Frontal cortex (tissue), 4 donors: Measurements from ENCODE around the gene SPEM2. TPM values are rescaled to one million over a fixed set of nuclear protein-coding genes. Genes with fewer than 3 reads are reported as not detected.

Experiments used
- DNase-seq, 2 donors: peaks; one replicate each; pipeline ENCODE4 v3.0.0; 2012; ENCODE audit warnings: low spot score in 2 of 2
- FAIRE-seq: peaks from 2 replicates; lab custom pipeline; 2012; peaks lifted over from hg19 to GRCh38; lab: Jason Lieb, UNC
- total RNA-seq: library from RNA; depleted of rRNA; stranded (reverse); fragments of >200 nt; gene quantifications from one replicate; pipeline ENCODE4 v1.2.3, GENCODE V29; 2014
- donor health status: control.
- donor health status: control.
- donor health status: control.

Gene SPEM2
- total RNA-seq, 1 donor from 2014 or later, result not detected

DNA sequence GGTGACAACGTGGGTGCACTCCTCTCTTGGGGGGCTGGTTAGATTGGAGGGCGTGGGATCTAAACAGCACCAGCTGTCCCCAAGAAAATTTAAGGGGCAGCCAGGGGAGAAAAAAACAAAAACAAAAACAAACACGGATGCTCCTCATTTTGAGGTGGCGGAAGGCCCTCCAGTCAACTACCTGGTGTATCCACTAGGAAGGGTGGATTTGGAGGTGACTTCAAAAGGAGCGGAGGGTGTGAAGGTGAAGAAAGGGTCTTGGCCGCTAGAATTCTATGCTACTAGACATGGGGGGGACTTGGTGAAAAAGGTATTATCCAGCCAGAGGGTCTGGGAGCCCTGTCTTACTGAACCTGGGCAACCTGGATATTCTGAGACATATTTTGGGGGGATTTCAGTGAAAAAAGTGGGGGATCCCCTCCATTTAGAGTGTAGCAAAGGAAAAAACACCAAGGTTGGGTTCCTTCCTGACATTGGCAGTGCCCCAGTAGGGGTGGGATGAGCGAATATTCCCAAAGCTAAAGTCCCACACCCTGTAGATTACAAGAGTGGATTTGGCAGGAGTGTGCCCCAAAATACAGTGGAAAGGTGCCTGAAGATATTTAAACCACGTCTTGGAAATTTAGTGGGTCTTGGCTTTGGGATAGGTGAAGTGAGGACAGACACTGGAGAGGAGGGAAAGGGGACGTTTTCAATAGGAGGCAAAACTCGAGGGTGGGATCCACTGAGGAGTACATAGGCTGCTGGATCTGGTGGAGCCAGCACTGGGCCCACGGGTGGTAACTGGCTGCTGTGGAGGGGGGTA lies 13.4 kb downstream of the SPEM2 start:
- no peak for FAIRE-seq
- DNase-seq, result no peak

GRCh38 chr17:7439462-7440112 lies 14.2 kb downstream of the SPEM2 start, which contains the start of gene FGF11:
TSS of gene FGF11 (plus strand) at chr17:7439512. CDS start at chr17:7439621, 109 bp downstream.
- DNase-seq (no peak), FAIRE-seq (no peak)

- no peak for DNase-seq
- FAIRE-seq, result no peak
Observed at GRCh38 chr17:7440113-7440833, 14.9 kb downstream of the SPEM2 start.

DNA sequence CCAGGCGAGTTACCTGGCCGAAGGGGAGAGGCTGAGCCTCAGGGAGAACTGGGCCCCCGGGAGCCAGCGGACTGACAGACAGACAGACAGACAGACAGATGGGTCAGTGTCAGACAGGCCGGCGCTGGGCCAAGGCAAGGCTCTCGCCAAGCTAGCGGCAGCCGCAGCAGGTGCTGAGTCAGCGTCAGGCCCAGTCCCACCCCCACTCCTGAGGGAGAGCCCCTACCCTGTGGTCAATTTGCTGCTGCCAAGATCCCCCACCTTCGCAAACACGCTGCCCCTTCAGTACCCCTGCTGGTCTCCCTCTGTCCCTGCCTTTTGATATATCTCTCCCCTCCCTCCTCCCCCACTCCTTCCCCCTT lies 15.4 kb downstream of the SPEM2 start:
- DNase-seq (no peak), FAIRE-seq (no peak)

- FAIRE-seq (no peak), DNase-seq (no peak)
Observed at GRCh38 chr17:7441266-7441665, 15.8 kb downstream of the SPEM2 start.

GRCh38 chr17:7442142-7442541 lies 16.7 kb downstream of the SPEM2 start:
- FAIRE-seq (no peak), DNase-seq (no peak)

DNA sequence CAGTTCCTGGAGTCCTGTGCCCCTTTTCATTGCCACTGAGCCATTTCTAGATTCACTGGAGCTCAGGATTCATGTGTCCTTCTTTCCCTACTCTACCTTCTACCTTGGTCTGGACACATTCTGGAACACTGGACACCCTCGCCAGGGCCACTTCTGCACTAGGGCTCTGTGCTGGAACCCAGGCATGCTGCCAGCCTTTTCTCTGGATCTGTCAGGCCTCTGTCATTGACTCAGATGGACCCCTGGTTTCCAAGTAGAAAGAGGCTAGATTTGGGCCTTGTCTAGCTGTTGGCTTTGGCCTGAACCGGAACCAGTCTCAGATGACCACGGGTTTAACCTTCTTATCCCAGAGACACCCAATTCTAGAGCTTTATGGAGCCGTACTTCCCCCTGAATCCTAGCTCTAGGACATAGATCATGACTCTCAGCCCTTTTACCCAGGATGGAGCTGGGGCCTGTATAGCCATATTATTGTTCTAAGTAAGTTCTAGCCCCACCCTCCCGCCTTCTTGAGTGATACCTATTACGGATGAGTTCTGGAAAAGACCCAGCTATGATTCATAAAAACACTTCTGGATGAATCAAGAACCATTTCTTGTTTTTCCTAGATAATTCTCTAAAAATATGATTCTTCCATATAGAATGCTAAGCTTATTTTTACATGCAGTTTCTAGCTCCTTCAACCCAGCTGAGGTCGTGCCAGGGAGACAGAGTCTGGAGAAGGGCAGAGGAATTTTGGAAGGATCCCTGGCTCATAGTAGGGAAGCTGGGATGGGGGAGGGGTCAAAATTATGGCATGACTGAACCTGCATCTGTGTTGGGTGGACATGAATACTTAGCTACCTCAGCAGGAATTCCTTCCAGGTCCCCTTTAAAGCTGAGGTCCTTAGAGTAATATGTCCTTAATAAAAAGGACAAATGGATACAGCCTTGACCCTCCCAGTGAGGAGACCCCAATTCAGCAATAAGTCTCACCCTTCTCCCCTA lies 18.4 kb downstream of the SPEM2 start:
- DNase-seq, result no peak
- no peak for FAIRE-seq

- FAIRE-seq, result no peak
- DNase-seq, result peak; percentile 81 to 85
Observed at GRCh38 chr17:7444682-7445618, 19.5 kb downstream of the SPEM2 start, which contains the start of gene CHRNB1. TSS of gene CHRNB1 (plus strand) at chr17:7445061. CDS start at chr17:7445128, 67 bp downstream.

DNA sequence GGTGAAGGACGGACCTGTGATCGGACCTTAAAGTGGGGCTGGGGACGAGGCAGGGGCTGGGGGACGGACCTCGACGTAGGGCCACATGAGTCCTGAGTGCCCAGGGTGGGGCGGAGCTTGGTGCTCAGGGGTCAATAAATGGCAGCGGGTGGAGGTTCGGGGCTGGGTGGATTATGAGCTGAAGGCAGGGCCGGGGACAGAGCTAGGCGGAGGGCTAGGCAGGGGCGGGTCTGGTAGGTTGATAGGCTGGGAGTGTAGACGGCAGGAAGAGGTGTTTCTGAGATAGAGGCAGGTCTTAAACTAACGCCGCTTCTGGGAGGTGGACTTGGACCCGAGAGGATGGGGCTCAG lies 20.2 kb downstream of the SPEM2 start:
- no peak for DNase-seq
- no peak for FAIRE-seq

DNA sequence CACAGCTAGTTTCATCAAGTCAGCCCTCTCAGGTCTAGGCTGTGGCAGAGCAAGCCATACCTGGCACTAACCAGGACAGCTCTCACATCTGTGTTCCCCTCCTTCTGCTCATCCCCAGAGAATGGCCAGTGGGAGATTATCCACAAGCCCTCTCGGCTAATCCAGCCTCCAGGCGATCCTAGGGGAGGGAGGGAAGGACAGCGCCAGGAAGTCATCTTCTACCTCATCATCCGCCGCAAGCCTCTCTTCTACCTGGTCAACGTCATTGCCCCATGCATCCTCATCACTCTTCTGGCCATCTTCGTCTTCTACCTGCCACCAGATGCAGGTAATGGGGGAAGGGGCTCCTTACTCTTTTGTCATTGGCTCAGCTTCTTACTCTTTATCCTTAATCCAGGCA lies 23.0 kb downstream of the SPEM2 start:
- FAIRE-seq (no peak), DNase-seq (no peak)

- DNase-seq (no peak), FAIRE-seq (no peak)
Observed at GRCh38 chr17:7459961-7460545, 34.6 kb downstream of the SPEM2 start.

DNA sequence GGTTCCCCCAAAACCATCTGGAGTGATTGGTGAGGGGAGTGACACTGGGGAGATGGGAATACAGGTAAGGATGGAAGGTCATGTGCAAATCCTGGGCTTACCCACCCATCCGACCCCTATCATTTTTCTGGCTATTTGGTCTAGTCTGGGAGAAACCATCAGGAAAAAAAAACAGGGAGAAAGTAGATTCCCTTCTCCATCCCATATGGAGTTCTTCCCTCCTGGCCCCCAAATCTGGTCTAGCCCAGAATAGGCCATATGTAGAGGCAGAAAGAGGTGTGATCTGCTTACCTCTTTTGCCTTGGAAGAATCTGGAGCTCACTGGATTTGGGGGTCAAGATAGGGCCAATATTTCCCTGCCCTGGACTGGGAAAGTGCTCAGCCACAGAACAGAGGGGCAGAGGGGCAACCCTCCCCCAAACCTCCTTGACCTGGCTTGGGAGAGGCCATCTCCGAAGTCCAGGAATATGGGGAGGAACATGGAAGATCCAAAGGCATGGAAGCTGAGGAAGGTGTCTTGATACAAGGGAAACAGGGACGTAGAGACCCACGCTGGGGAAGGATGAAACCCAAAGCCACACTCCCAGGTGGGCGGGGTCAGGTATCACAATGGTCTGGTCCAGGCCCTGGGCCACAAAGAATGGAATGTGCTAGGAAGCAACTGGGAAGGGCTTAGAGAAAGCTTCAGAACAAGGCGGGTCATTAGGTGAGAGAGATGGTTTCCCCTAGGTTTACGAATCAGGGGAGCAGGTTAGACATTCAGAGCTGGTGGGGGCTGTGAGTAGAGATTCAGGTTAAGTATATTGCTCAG lies 35.6 kb downstream of the SPEM2 start:
- FAIRE-seq, result no peak
- no peak for DNase-seq

- no peak for DNase-seq
- FAIRE-seq, result no peak
Observed at GRCh38 chr17:7462474-7463371, 37.3 kb downstream of the SPEM2 start.

DNA sequence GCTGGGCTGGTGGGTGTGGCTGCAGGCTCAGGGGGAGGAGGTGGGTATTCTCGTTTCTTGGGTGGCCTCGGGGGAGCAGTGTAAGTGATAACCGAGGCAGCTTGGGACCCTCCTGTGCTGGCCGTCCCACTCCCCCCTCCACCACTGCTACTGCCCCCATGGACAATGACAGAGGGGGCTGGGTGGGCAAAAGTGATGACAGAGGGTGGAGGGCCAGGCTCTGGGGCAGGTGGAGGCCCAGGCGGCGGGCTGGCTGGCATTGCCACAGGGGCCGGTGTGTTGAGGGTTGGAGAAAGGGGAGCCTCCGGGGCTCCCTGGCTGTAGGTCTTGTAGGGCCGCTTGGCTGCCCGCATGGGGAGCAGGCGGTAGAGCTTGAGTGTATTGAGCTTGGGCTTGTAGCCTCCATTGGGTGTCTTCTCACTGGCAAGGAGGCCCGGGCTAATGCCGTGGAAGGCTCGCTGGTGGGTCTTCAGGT lies 38.0 kb downstream of the SPEM2 start:
- FAIRE-seq, result no peak

DNA sequence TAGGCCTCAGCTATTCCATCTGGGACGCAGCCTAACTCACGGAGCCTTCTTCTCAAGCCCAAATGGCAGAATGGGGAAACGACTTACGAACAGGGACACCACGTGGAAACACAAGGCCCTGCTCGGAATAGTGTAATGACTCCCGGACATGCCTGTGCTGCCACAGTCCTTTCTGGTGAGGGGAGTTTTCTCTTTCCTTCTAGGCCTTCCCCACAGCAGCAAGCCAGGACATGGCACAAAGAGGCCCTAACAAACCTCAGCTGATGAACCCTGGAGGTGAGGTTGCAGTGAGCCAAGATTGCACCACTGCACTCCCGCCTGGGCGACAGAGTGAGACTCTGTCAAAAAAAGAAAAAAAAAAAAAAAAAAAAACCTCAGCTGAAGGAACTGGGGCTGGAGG lies 38.7 kb downstream of the SPEM2 start:
- no peak for FAIRE-seq
- DNase-seq, result peak in 1 of 2 donors; percentile 34

More for the DNA sequence above, 38.0 kb downstream of the SPEM2 start:
- no peak for DNase-seq

DNA sequence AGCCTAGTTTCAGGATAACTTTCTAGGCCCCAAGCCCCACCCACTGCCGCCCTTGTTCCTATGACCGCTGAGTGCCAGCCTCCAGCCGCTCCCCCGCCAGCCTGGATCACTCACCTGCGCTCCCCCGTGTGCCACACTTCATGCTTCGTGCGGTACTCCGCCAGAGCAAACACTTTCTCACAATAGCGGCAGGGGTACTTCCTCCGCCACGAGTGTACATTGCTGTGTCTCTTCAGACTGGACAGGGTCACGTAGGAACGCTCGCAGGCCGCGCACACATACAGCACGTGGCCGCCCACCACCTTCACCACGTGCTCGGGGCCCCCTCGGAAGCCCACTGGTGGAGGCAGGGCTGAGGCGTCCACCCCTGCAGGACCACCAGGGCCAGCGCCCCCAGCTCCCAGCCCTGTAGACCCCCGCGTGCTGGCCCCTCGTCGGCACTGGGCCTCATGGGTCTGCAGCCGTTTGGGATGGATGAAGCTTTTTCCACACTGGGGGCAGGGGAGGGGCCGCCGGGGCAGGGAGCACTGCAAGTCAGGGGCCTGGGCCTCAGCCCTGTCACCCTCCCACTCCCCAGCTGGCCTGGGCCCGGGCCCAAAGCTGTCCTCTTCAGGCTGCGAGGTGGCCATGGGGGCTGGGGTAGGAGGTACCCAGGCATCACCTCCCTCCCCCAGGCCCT lies 40.3 kb downstream of the SPEM2 start:
- peak in 1 of 2 donors; percentile 10 for DNase-seq
- FAIRE-seq, result no peak
